PC-9 (cell line): ENCODE measurements around the gene PIPOX. TPM values are rescaled to one million over a fixed set of nuclear protein-coding genes. Genes with fewer than 3 reads are reported as not detected.

ENCODE experiments used
- BruUV-seq: library from RNA; stranded (reverse); fragments of 400-500 nt; replicated peaks from 2 replicates; lab custom pipeline; 2021; lab: Mats Ljungman, UMichigan
- CTCF ChIA-PET: fragments of 300-600 bp; sonication (Branson Sonifier 250); formaldehyde crosslinking; loops from one replicate; lab custom pipeline; 2022; ENCODE audit warnings: antibody characterized with exemption; lab: Charles Lee
- POLR2A ChIA-PET: fragments of 300-600 bp; sonication (Branson Sonifier 250); formaldehyde crosslinking; loops from one replicate; lab custom pipeline; 2022; ENCODE audit warnings: antibody characterized with exemption; ENCODE audit not compliant: unreplicated experiment; lab: Charles Lee
- DNase-seq, 2 experiments: peaks; one replicate each; pipeline versions ENCODE4 v3.0.0 to v3.0.0-alpha.2; 2015 to 2022; ENCODE audit warnings: mixed read lengths in 1 of 2
- H2AFZ ChIP-seq: fragments of 200-600 bp; sonication (generic); 2 replicates; pipeline ENCODE4 v1.8.1; 2017; ENCODE audit warnings: antibody characterized with exemption
- H3F3A ChIP-seq: fragments of 200-600 bp; sonication (generic); 2 replicates; pipeline ENCODE4 v1.8.1; 2017; ENCODE audit warnings: antibody characterized with exemption, mild to moderate bottlenecking, low read depth; ENCODE audit not compliant: insufficient read depth
- H3K27ac ChIP-seq: fragments of 200-600 bp; sonication (generic); 2 replicates; pipeline ENCODE4 v1.6.1; 2016; ENCODE audit warnings: mixed run types
- H3K27me3 ChIP-seq: fragments of 200-600 bp; sonication (generic); 2 replicates; pipeline ENCODE4 v1.6.1; 2016; ENCODE audit warnings: low read depth, mixed run types; ENCODE audit not compliant: insufficient read depth
- H3K36me3 ChIP-seq: fragments of 200-600 bp; sonication (generic); 2 replicates; pipeline ENCODE4 v1.6.1; 2016; ENCODE audit warnings: low read depth, mixed run types
- H3K4me1 ChIP-seq: fragments of 200-600 bp; sonication (generic); replicated peaks from 2 replicates; pipeline ENCODE4 v1.6.1; 2016; ENCODE audit warnings: mixed run types; ENCODE audit not compliant: insufficient read depth
- H3K4me2 ChIP-seq: fragments of 200-600 bp; sonication (generic); 2 replicates; pipeline ENCODE4 v1.6.1; 2017; ENCODE audit warnings: mixed run types
- H3K4me3 ChIP-seq: fragments of 200-600 bp; sonication (generic); 2 replicates; pipeline ENCODE4 v1.6.1; 2016; ENCODE audit warnings: mixed run types
- H3K79me2 ChIP-seq: fragments of 200-600 bp; sonication (generic); 2 replicates; pipeline ENCODE4 v1.6.1; 2017; ENCODE audit warnings: low read depth, mixed run types
- H3K9me2 ChIP-seq: fragments of 200-600 bp; sonication (generic); 2 replicates; pipeline ENCODE4 v1.8.1; 2017; ENCODE audit warnings: mild to moderate bottlenecking; ENCODE audit not compliant: insufficient read depth
- H3K9me3 ChIP-seq: fragments of 200-600 bp; sonication (generic); 2 replicates; pipeline ENCODE4 v1.8.1; 2016; ENCODE audit warnings: low read depth; ENCODE audit not compliant: insufficient read depth
- H4K20me1 ChIP-seq: fragments of 200-600 bp; sonication (generic); 2 replicates; pipeline ENCODE4 v1.8.1; 2017; ENCODE audit not compliant: insufficient read depth
- EZH2 ChIP-seq: fragments of 200-600 bp; sonication (generic); IDR thresholded peaks from 2 replicates; pipeline ENCODE4 v1.8.0; 2017; ENCODE audit warnings: antibody characterized with exemption, low read depth
- intact Hi-C: fragments of 100-400 bp; cut with micrococcal nuclease; formaldehyde crosslinking; loops from one replicate; pipeline ENCODE4 v1.10.0; 2022; ENCODE audit not compliant: unreplicated experiment
- total RNA-seq: library from RNA; stranded (reverse); gene quantifications from 2 replicates; pipeline ENCODE4 v1.2.3, GENCODE V29; 2021
- TF ChIP-seq, protein P1 (sequence below): fragments of 200-600 bp; sonication (generic); conservative IDR thresholded peaks from 2 replicates; pipeline ENCODE4 v1.6.1; 2017; ENCODE audit warnings: mixed run types, antibody characterized with exemption, mild to moderate bottlenecking, moderate library complexity

Gene PIPOX
- total RNA-seq, 1 experiment from 2014 or later, result 2.8 TPM

GRCh38 chr17:29080323-29080722, 37.4 kb downstream of the PIPOX start:
- no peaks in the 10 kb centered on the region; the same call in 1 of the 2 replicates for H3F3A ChIP-seq
- DNase-seq, result no peak
- H3K9me3 ChIP-seq, result no peaks in the 10 kb centered on the region
- CTCF ChIA-PET, result interaction anchor here (0.6 kb wide), 1 partner anchor 318 kb away, joined by 5 read pairs; no protein-coding TSS in a partner anchor
- no peaks in the 10 kb centered on the region for H3K79me2 ChIP-seq
- H3K4me2 ChIP-seq, result no peak overlapping the region
- TF ChIP-seq, protein P1, sequence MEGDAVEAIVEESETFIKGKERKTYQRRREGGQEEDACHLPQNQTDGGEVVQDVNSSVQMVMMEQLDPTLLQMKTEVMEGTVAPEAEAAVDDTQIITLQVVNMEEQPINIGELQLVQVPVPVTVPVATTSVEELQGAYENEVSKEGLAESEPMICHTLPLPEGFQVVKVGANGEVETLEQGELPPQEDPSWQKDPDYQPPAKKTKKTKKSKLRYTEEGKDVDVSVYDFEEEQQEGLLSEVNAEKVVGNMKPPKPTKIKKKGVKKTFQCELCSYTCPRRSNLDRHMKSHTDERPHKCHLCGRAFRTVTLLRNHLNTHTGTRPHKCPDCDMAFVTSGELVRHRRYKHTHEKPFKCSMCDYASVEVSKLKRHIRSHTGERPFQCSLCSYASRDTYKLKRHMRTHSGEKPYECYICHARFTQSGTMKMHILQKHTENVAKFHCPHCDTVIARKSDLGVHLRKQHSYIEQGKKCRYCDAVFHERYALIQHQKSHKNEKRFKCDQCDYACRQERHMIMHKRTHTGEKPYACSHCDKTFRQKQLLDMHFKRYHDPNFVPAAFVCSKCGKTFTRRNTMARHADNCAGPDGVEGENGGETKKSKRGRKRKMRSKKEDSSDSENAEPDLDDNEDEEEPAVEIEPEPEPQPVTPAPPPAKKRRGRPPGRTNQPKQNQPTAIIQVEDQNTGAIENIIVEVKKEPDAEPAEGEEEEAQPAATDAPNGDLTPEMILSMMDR, result no peak
- TF ChIP-seq EZH2, result no peak
- no peak overlapping the region for H3K4me3 ChIP-seq
- H2AFZ ChIP-seq, result no peak overlapping the region
- POLR2A ChIA-PET, result no interaction called here
- no peaks in the 10 kb centered on the region for H3K4me1 ChIP-seq
- no peaks in the 10 kb centered on the region for H3K9me2 ChIP-seq
- intact Hi-C loops, result no loop called here
- no peaks in the 10 kb centered on the region for H3K27me3 ChIP-seq
- peaks cover 9% of the 10 kb centered on the region; the same call in 1 of the 2 replicates for H4K20me1 ChIP-seq
- peaks cover 10% of the 10 kb centered on the region; the same call in 1 of the 2 replicates for H3K36me3 ChIP-seq
- no TSS peak for BruUV-seq
- no peak overlapping the region for H3K27ac ChIP-seq

- no peaks in the 10 kb centered on the region; the same call in 1 of the 2 replicates for H3F3A ChIP-seq
- H3K9me2 ChIP-seq, result no peaks in the 10 kb centered on the region
- no peaks in the 10 kb centered on the region for H3K79me2 ChIP-seq
- H2AFZ ChIP-seq, result no peak overlapping the region
- no peak overlapping the region for H3K4me3 ChIP-seq
- ChIA-PET CTCF (no interaction called here), POLR2A (no interaction called here)
- intact Hi-C loops, result no loop called here
- H3K27me3 ChIP-seq, result no peaks in the 10 kb centered on the region
- H3K36me3 ChIP-seq, result peaks cover 10% of the 10 kb centered on the region; the same call in 1 of the 2 replicates
- no peaks in the 10 kb centered on the region for H3K4me1 ChIP-seq
- 0 out of 2 replicates have a peak, but pooled peaks cover 2% of the 10 kb centered on the region for H4K20me1 ChIP-seq
- no peaks in the 10 kb centered on the region for H3K9me3 ChIP-seq
- no peak overlapping the region for H3K4me2 ChIP-seq
- BruUV-seq, result no TSS peak
- DNase-seq, result no peak
- no peak overlapping the region for H3K27ac ChIP-seq
- no peak for TF ChIP-seq EZH2
- TF ChIP-seq, protein P1, result no peak
Measured at GRCh38 chr17:29080965-29081364, 38.0 kb downstream of the PIPOX start.

DNA sequence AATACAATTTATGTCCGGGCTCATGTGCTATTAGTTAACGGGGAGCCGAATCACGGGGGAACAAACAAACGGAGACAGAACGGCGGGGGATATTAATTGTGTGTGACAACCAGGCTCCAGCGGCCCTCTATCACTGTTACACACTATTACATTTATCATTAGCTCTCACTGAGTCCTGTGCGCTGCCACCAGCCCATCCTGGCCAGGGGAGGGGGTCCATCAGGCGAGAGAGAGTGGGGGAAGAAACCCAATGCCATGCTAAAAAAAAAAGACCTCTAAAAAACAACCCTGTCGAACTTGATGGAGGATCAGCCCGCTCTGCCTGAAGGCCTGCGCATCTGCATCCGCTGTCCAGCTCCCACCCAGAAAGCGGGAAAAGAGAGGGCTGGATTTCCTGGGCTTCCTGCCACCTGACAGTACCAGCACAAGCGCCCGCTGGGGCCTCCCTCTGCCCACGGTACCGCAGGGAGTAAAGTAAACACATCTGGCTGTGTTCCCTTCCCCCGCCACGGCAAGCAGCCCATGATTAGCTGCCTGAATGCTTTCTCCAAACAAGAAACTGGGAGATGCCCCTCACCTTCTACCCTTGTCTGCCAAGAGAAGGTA, 41.7 kb downstream of the PIPOX start:
- H3K36me3 ChIP-seq, result 0 out of 2 replicates have a peak, but pooled peaks cover 5% of the 10 kb centered on the region
- H3K79me2 ChIP-seq, result no peaks in the 10 kb centered on the region
- no peaks in the 10 kb centered on the region for H3K9me3 ChIP-seq
- H3K27ac ChIP-seq, result no peak overlapping the region
- H3F3A ChIP-seq, result no peaks in the 10 kb centered on the region
- ChIA-PET CTCF (no interaction called here), POLR2A (no interaction called here)
- no peak overlapping the region for H2AFZ ChIP-seq
- no peak overlapping the region for H3K4me3 ChIP-seq
- BruUV-seq, result no TSS peak
- DNase-seq, result no peak
- no peak overlapping the region for H3K4me2 ChIP-seq
- H4K20me1 ChIP-seq, result no peaks in the 10 kb centered on the region; the same call in 1 of the 2 replicates
- no peaks in the 10 kb centered on the region for H3K4me1 ChIP-seq
- no peaks in the 10 kb centered on the region for H3K9me2 ChIP-seq
- TF ChIP-seq, protein P1, result no peak
- TF ChIP-seq EZH2, result no peak
- no peaks in the 10 kb centered on the region for H3K27me3 ChIP-seq
- intact Hi-C loops, result no loop called here
